SK-N-SH treated with all-trans-retinoic acid at 6 μM for 48 hours (cell line): ENCODE measurements around the gene ACTBL2.
A peak's percentile ranks its signal among the peaks of the same experiment; 100 is the strongest.
"Not testable (repeated sequence)": the region's sequence is repeated elsewhere in the genome, so short reads cannot be mapped to it uniquely, and the experiment has no call there.

Source experiments
- ATAC-seq: fragments of 200-7000 bp; cut with Tn5 transposase; 3 replicates; pipeline ENCODE4 v1.9.1; 2020; ENCODE audit warnings: mild to moderate bottlenecking, moderate library complexity
- ARNTL ChIP-seq: fragments of 450-650 bp; formaldehyde crosslinking; IDR thresholded peaks from 2 replicates; pipeline ENCODE4 v1.5.0; 2020; ENCODE audit warnings: low read depth, mild to moderate bottlenecking, moderate library complexity, borderline replicate concordance
- BACH2 ChIP-seq: fragments of 250-450 bp; sonication (Bioruptor Pico); IDR thresholded peaks from 2 replicates; pipeline ENCODE4 v1.9.0; 2021; ENCODE audit warnings: mild to moderate bottlenecking, borderline replicate concordance
- GLIS3 ChIP-seq: fragments of 250-450 bp; sonication (Bioruptor Pico); IDR thresholded peaks from 2 replicates; pipeline ENCODE4 v1.5.0; 2020; ENCODE audit warnings: mild to moderate bottlenecking, moderate library complexity
- OSR1 ChIP-seq: fragments of 250-450 bp; sonication (Bioruptor Pico); IDR thresholded peaks from 2 replicates; pipeline ENCODE4 v1.8.0; 2022; ENCODE audit warnings: moderate library complexity, mild to moderate bottlenecking, inconsistent platforms
- TOX ChIP-seq: fragments of 250-450 bp; sonication (Bioruptor Pico); IDR thresholded peaks from 2 replicates; pipeline ENCODE4 v1.8.0; 2021; ENCODE audit warnings: mild to moderate bottlenecking, moderate library complexity, borderline replicate concordance
- ZFP3 ChIP-seq: fragments of 250-450 bp; sonication (Bioruptor Pico); IDR thresholded peaks from 2 replicates; pipeline ENCODE4 v1.5.0; 2020; ENCODE audit warnings: mild to moderate bottlenecking, moderate library complexity
- ZNF70 ChIP-seq: fragments of 450-650 bp; formaldehyde crosslinking; IDR thresholded peaks from 2 replicates; pipeline ENCODE4 v1.5.0; 2020; ENCODE audit warnings: mild to moderate bottlenecking, moderate library complexity
- ZNF8 ChIP-seq: fragments of 450-650 bp; formaldehyde crosslinking; IDR thresholded peaks from 2 replicates; pipeline ENCODE4 v1.5.0; 2020; ENCODE audit warnings: mild to moderate bottlenecking, moderate library complexity
- TF ChIP-seq, protein P1 (sequence below): fragments of 250-450 bp; sonication (Bioruptor Pico); IDR thresholded peaks from 2 replicates; pipeline ENCODE4 v1.5.0; 2020; ENCODE audit warnings: mild to moderate bottlenecking, moderate library complexity
- TF ChIP-seq, protein P2 (sequence below): fragments of 250-450 bp; sonication (Bioruptor Pico); IDR thresholded peaks from 2 replicates; pipeline ENCODE4 v1.5.1; 2020; ENCODE audit warnings: low read depth, mild to moderate bottlenecking, moderate library complexity
- TF ChIP-seq, protein P3 (sequence below): fragments of 250-450 bp; sonication (Bioruptor Pico); IDR thresholded peaks from 2 replicates; pipeline ENCODE4 v1.8.0; 2020; ENCODE audit warnings: mild to moderate bottlenecking, moderate library complexity, borderline replicate concordance
- TF ChIP-seq, protein P4 (sequence below): fragments of 250-450 bp; sonication (Bioruptor Pico); IDR thresholded peaks from 2 replicates; pipeline ENCODE4 v1.5.1; 2021; ENCODE audit warnings: mild to moderate bottlenecking, moderate library complexity

The ACTBL2 gene

DNA sequence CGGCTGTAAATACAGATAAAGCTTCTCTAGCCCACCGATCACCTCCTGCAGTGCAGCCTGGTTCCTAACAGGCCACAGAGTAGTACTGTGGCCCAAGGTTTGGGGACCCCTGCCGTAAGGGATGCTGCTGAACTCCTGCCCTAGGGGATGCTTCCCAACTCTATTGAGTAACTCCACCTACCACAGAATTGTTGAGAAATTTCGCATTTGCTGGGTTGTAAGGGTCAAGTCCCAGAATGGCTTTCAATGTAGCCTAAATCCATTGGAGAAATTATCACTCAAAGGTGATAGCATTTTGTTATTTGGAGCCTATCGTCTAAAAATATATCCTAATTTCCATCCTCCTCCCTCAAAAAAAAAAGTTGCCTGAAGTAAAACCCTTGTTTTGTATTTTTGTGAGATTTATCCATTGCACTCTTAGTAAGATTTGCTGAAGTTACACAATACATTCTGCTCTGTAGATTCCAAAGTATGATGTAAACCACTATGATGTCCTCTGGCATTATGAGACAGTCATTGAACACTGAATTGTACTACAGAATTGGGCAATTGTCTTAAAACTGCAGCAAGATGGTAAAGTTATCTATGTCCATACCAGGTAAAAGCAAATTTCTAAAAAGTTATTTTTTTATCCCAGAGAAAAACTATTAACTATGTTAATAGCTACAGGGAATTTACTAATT is 14.0 kb downstream of the ACTBL2 start:
- TF ChIP-seq ZNF8 (CRISPR knock-in tag), result no peak
- TF ChIP-seq, protein P1, sequence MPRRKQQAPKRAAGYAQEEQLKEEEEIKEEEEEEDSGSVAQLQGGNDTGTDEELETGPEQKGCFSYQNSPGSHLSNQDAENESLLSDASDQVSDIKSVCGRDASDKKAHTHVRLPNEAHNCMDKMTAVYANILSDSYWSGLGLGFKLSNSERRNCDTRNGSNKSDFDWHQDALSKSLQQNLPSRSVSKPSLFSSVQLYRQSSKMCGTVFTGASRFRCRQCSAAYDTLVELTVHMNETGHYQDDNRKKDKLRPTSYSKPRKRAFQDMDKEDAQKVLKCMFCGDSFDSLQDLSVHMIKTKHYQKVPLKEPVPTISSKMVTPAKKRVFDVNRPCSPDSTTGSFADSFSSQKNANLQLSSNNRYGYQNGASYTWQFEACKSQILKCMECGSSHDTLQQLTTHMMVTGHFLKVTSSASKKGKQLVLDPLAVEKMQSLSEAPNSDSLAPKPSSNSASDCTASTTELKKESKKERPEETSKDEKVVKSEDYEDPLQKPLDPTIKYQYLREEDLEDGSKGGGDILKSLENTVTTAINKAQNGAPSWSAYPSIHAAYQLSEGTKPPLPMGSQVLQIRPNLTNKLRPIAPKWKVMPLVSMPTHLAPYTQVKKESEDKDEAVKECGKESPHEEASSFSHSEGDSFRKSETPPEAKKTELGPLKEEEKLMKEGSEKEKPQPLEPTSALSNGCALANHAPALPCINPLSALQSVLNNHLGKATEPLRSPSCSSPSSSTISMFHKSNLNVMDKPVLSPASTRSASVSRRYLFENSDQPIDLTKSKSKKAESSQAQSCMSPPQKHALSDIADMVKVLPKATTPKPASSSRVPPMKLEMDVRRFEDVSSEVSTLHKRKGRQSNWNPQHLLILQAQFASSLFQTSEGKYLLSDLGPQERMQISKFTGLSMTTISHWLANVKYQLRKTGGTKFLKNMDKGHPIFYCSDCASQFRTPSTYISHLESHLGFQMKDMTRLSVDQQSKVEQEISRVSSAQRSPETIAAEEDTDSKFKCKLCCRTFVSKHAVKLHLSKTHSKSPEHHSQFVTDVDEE (CRISPR knock-in tag), result no peak
- TF ChIP-seq, protein P2, sequence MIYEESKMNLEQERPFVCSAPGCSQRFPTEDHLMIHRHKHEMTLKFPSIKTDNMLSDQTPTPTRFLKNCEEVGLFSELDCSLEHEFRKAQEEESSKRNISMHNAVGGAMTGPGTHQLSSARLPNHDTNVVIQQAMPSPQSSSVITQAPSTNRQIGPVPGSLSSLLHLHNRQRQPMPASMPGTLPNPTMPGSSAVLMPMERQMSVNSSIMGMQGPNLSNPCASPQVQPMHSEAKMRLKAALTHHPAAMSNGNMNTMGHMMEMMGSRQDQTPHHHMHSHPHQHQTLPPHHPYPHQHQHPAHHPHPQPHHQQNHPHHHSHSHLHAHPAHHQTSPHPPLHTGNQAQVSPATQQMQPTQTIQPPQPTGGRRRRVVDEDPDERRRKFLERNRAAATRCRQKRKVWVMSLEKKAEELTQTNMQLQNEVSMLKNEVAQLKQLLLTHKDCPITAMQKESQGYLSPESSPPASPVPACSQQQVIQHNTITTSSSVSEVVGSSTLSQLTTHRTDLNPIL (CRISPR knock-in tag), result no peak
- TF ChIP-seq ARNTL (CRISPR knock-in tag), result no peak
- TF ChIP-seq, all 23 proteins: peak for 0
- no peak for ATAC-seq

DNA sequence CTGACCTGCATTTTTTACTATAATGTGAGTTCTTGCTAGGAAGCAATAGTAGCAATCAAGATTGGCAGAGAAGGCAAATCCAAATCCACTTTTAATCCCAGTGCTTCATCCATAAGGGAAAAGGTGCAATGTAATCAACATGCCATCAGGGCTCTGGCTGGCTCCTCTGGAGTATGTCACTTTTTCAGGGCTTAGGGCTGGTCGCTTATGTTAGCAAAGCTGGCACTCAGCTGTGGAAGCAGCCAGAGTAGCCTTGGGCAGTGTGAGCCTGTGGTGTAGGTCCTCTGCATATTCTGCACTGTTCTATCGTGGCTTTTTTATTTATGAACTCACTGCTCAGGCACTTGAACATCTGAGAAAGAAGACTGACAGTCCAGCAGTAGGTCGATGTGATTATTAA is 16.1 kb downstream of the ACTBL2 start:
- TF ChIP-seq, protein P1 (CRISPR knock-in tag), result peak; percentile 29; the same call in 1 of the 2 replicates
- TF ChIP-seq BACH2 (CRISPR knock-in tag), result no peak
- no peak for TF ChIP-seq TOX (CRISPR knock-in tag)
- TF ChIP-seq, all 23 proteins: peak for 1
- peak; percentile 71 for ATAC-seq

DNA sequence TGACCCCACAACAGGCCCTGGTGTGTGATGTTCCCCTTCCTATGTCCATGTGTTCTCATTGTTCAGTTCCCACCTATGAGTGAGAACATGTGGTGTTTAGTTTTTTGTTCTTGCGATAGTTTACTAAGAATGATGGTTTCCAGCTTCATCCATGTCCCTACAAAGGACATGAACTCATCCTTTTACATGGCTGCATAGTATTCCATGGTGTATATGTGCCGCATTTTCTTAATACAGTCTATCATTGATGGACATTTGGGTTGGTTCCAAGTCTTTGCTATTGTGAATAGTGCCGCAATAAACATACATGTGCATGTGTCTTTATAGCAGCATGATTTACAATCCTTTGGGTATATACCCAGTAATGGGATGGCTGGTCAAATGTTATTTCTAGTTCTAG is 22.6 kb downstream of the ACTBL2 start:
- not testable (repeated sequence) for ATAC-seq

DNA sequence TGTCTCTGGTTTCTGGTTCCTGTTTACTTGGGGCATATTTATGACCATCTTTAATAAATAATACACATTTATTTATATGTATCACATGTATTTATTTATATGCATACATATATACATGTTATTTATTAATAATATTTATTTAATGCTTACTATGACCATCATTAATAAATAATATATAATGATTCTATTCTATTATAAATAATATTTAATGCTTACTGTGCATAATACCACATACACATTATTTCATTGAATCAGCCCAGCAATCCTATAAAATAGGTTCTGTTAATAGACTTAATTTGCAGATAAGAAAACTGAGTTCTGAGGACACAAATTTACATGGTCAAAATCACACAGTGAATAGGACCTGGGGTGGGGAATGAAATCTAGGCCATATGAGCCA is 24.2 kb downstream of the ACTBL2 start:
- no peak for ATAC-seq
- no peak for TF ChIP-seq ZNF8 (CRISPR knock-in tag)
- TF ChIP-seq ZFP3 (CRISPR knock-in tag), result no peak
- no peak for TF ChIP-seq OSR1
- TF ChIP-seq, protein P3, sequence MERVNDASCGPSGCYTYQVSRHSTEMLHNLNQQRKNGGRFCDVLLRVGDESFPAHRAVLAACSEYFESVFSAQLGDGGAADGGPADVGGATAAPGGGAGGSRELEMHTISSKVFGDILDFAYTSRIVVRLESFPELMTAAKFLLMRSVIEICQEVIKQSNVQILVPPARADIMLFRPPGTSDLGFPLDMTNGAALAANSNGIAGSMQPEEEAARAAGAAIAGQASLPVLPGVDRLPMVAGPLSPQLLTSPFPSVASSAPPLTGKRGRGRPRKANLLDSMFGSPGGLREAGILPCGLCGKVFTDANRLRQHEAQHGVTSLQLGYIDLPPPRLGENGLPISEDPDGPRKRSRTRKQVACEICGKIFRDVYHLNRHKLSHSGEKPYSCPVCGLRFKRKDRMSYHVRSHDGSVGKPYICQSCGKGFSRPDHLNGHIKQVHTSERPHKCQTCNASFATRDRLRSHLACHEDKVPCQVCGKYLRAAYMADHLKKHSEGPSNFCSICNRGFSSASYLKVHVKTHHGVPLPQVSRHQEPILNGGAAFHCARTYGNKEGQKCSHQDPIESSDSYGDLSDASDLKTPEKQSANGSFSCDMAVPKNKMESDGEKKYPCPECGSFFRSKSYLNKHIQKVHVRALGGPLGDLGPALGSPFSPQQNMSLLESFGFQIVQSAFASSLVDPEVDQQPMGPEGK (CRISPR knock-in tag), result no peak
- TF ChIP-seq, protein P4, sequence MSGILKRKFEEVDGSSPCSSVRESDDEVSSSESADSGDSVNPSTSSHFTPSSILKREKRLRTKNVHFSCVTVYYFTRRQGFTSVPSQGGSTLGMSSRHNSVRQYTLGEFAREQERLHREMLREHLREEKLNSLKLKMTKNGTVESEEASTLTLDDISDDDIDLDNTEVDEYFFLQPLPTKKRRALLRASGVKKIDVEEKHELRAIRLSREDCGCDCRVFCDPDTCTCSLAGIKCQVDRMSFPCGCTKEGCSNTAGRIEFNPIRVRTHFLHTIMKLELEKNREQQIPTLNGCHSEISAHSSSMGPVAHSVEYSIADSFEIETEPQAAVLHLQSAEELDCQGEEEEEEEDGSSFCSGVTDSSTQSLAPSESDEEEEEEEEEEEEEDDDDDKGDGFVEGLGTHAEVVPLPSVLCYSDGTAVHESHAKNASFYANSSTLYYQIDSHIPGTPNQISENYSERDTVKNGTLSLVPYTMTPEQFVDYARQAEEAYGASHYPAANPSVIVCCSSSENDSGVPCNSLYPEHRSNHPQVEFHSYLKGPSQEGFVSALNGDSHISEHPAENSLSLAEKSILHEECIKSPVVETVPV (CRISPR knock-in tag), result no peak
- TF ChIP-seq ARNTL (CRISPR knock-in tag), result no peak
- TF ChIP-seq, protein P1 (CRISPR knock-in tag), result no peak
- no peak for TF ChIP-seq GLIS3 (CRISPR knock-in tag)
- no peak for TF ChIP-seq TOX (CRISPR knock-in tag)
- TF ChIP-seq ZNF70, result no peak
